Neural progenitor cell (in vitro differentiated cells): ENCODE measurements around the gene CTU1. TPM values are rescaled to one million over a fixed set of nuclear protein-coding genes. Genes with fewer than 3 reads are reported as not detected.
"Not testable (repeated sequence)": the region's sequence is repeated elsewhere in the genome, so short reads cannot be mapped to it uniquely, and the experiment has no call there.

Experiments
- DNase-seq: peaks from one replicate; pipeline ENCODE4 v3.0.0-alpha.2; 2016; ENCODE audit warnings: low spot score
- H2AFZ ChIP-seq: fragments of 200-600 bp; sonication (generic); replicated peaks from 2 replicates; pipeline ENCODE4 v1.6.1; 2016; ENCODE audit warnings: antibody characterized with exemption
- H3F3A ChIP-seq: fragments of 200-600 bp; sonication (generic); 2 replicates; pipeline ENCODE4 v1.6.1; 2016; ENCODE audit warnings: antibody characterized with exemption, low read depth
- H3K27ac ChIP-seq: fragments of 200-600 bp; sonication (generic); 2 replicates; pipeline ENCODE4 v1.5.1; 2016; ENCODE audit warnings: mild to moderate bottlenecking
- H3K27me3 ChIP-seq: fragments of 200-600 bp; sonication (generic); 2 replicates; pipeline ENCODE4 v1.6.1; 2016; ENCODE audit warnings: mild to moderate bottlenecking, moderate library complexity
- H3K36me3 ChIP-seq: fragments of 200-600 bp; sonication (generic); 2 replicates; pipeline ENCODE4 v1.5.1; 2016
- H3K4me1 ChIP-seq: fragments of 200-600 bp; sonication (generic); 2 replicates; pipeline ENCODE4 v1.6.1; 2016; ENCODE audit warnings: mixed run types
- H3K4me2 ChIP-seq: fragments of 200-600 bp; sonication (generic); 2 replicates; pipeline ENCODE4 v1.6.1; 2016
- H3K4me3 ChIP-seq: fragments of 200-600 bp; sonication (generic); 2 replicates; pipeline ENCODE4 v1.5.1; 2016
- H3K79me2 ChIP-seq: fragments of 200-600 bp; sonication (generic); 2 replicates; pipeline ENCODE4 v1.6.1; 2016; ENCODE audit warnings: low read depth
- H3K9ac ChIP-seq: fragments of 200-600 bp; sonication (generic); 2 replicates; pipeline ENCODE4 v1.6.1; 2016
- H3K9me3 ChIP-seq: fragments of 200-600 bp; sonication (generic); 2 replicates; pipeline ENCODE4 v1.5.1; 2016; ENCODE audit warnings: low read depth
- H4K20me1 ChIP-seq: fragments of 200-600 bp; sonication (generic); 2 replicates; pipeline ENCODE4 v1.6.1; 2016; ENCODE audit warnings: low read depth
- H3K27ac Mint-ChIP-seq: 3 replicates; pipeline ENCODE4 v1.8.0; 2021; ENCODE audit warnings: mixed read lengths
- H3K27me3 Mint-ChIP-seq: 2 replicates; pipeline ENCODE4 v1.8.0; 2022; ENCODE audit warnings: low read depth, mild to moderate bottlenecking, inconsistent platforms, moderate library complexity, mixed read lengths; ENCODE audit not compliant: insufficient read depth
- H3K36me3 Mint-ChIP-seq: 3 replicates; pipeline ENCODE4 v1.8.0; 2021; ENCODE audit warnings: mixed read lengths
- H3K4me1 Mint-ChIP-seq: 3 replicates; pipeline ENCODE4 v1.8.0; 2021; ENCODE audit warnings: mixed read lengths
- H3K4me3 Mint-ChIP-seq: 3 replicates; pipeline ENCODE4 v1.8.0; 2021; ENCODE audit warnings: mild to moderate bottlenecking, moderate library complexity, mixed read lengths
- H3K9me3 Mint-ChIP-seq: 3 replicates; pipeline ENCODE4 v1.8.0; 2020; ENCODE audit warnings: mixed read lengths
- EZH2 ChIP-seq: fragments of 200-600 bp; sonication (generic); IDR thresholded peaks from 2 replicates; pipeline ENCODE4 v1.6.1; 2017; ENCODE audit warnings: antibody characterized with exemption, mild to moderate bottlenecking, moderate library complexity
- EZH2phosphoT487 ChIP-seq: fragments of 200-600 bp; sonication (generic); IDR thresholded peaks from 2 replicates; pipeline ENCODE4 v1.6.1; 2017; ENCODE audit warnings: antibody characterized with exemption
- total RNA-seq: library from RNA; depleted of rRNA; stranded (reverse); fragments of >200 nt; gene quantifications from 2 replicates; pipeline ENCODE4 v1.2.3, GENCODE V29; 2015; ENCODE audit warnings: low replicate concordance
- TF ChIP-seq, protein P1 (sequence below): fragments of 200-600 bp; sonication (generic); IDR thresholded peaks from 2 replicates; pipeline ENCODE4 v1.5.1; 2017; ENCODE audit warnings: antibody characterized with exemption, mild to moderate bottlenecking

The CTU1 gene
- total RNA-seq, 1 donor from 2014 or later, result 0.24 TPM

- no peak for DNase-seq
- no peaks in the 10 kb centered on the region for H3K9me3 ChIP-seq
- H3K36me3 ChIP-seq, result no peaks in the 10 kb centered on the region
- H3K79me2 ChIP-seq, result no peaks in the 10 kb centered on the region
- H4K20me1 ChIP-seq, result no peaks in the 10 kb centered on the region
- H3K4me1 ChIP-seq, result no peaks in the 10 kb centered on the region
- peaks cover 9% of the 10 kb centered on the region for H3K27me3 Mint-ChIP-seq
- H3K4me3 Mint-ChIP-seq, result no peak overlapping the region
- H2AFZ ChIP-seq, result no peak overlapping the region
- no peak for TF ChIP-seq EZH2
- TF ChIP-seq EZH2phosphoT487, result no peak
- TF ChIP-seq, protein P1, sequence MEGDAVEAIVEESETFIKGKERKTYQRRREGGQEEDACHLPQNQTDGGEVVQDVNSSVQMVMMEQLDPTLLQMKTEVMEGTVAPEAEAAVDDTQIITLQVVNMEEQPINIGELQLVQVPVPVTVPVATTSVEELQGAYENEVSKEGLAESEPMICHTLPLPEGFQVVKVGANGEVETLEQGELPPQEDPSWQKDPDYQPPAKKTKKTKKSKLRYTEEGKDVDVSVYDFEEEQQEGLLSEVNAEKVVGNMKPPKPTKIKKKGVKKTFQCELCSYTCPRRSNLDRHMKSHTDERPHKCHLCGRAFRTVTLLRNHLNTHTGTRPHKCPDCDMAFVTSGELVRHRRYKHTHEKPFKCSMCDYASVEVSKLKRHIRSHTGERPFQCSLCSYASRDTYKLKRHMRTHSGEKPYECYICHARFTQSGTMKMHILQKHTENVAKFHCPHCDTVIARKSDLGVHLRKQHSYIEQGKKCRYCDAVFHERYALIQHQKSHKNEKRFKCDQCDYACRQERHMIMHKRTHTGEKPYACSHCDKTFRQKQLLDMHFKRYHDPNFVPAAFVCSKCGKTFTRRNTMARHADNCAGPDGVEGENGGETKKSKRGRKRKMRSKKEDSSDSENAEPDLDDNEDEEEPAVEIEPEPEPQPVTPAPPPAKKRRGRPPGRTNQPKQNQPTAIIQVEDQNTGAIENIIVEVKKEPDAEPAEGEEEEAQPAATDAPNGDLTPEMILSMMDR, result no peak
- H3K27me3 ChIP-seq, result no peaks in the 10 kb centered on the region
- H3K4me2 ChIP-seq, result no peak overlapping the region
- H3K4me1 Mint-ChIP-seq, result peaks cover 7% of the 10 kb centered on the region
- no peak overlapping the region for H3K9ac ChIP-seq
- no peak overlapping the region for H3K27ac ChIP-seq
- H3K9me3 Mint-ChIP-seq, result no peaks in the 10 kb centered on the region
- no peak overlapping the region for H3K4me3 ChIP-seq
- H3K27ac Mint-ChIP-seq, result no peak overlapping the region
- H3K36me3 Mint-ChIP-seq, result no peaks in the 10 kb centered on the region
- no peaks in the 10 kb centered on the region for H3F3A ChIP-seq
Observed at GRCh38 chr19:51145916-51146493, 37.8 kb upstream of the CTU1 start.

DNA sequence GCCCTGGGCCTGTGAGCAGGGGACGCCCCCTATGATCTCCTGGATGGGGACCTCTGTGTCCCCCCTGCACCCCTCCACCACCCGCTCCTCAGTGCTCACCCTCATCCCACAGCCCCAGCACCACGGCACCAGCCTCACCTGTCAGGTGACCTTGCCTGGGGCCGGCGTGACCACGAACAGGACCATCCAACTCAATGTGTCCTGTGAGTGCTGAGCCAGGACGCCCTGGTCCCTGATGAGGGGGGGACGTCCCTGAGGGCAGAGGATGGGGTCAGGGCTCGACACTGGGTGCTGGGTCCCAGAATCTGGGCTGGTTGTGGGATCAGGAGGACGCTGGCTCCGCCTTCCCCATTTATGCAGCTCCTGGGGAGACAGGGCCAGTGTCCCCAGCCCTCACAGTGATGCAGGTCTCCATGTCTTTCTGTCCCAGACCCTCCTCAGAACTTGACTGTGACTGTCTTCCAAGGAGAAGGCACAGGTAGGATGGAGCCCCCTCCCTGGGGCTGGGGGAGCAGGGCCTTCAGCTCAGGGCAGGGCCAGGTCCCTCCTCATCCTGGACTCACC, 36.4 kb upstream of the CTU1 start:
- no peak overlapping the region for H3K27ac Mint-ChIP-seq
- no peaks in the 10 kb centered on the region for H3K36me3 Mint-ChIP-seq
- H3K27me3 ChIP-seq, result no peaks in the 10 kb centered on the region
- peaks cover 4% of the 10 kb centered on the region for H3K4me1 ChIP-seq
- peaks cover 18% of the 10 kb centered on the region for H3K4me1 Mint-ChIP-seq
- no peaks in the 10 kb centered on the region for H3K79me2 ChIP-seq
- no peak overlapping the region for H2AFZ ChIP-seq
- no peak overlapping the region for H3K4me2 ChIP-seq
- no peaks in the 10 kb centered on the region for H3K9me3 ChIP-seq
- H4K20me1 ChIP-seq, result no peaks in the 10 kb centered on the region
- H3K36me3 ChIP-seq, result no peaks in the 10 kb centered on the region
- no peak overlapping the region for H3K9ac ChIP-seq
- no peak overlapping the region for H3K27ac ChIP-seq
- DNase-seq, result no peak
- TF ChIP-seq EZH2phosphoT487 (no peak), EZH2 (no peak)
- TF ChIP-seq, protein P1, result no peak
- no peak overlapping the region for H3K4me3 Mint-ChIP-seq
- no peaks in the 10 kb centered on the region for H3F3A ChIP-seq
- H3K4me3 ChIP-seq, result no peak overlapping the region
- H3K9me3 Mint-ChIP-seq, result no peaks in the 10 kb centered on the region
- H3K27me3 Mint-ChIP-seq, result peaks cover 9% of the 10 kb centered on the region

DNA sequence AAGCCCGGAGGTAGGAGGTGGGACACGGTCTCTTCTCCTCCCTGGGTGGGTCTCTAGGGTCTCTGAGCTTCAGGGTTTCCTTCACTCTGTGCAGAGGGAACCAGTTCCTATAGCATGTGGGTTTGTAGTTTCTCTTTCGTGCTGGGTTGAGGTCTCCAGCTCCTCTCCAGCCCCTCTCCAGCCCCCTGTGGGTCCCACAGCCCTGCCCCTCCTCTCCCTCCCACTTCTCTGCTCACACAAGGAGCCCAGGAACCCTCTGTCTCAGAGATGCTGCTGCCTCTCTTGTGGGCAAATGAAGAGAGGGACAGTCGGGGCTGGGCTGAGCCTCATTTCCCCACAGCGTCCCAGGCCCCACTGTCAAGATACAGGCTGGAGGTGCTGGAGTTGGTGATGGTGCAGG, 35.3 kb upstream of the CTU1 start:
- TF ChIP-seq EZH2 (no peak), EZH2phosphoT487 (no peak)
- TF ChIP-seq, protein P1, result no peak
- Histone ChIP-seq H3K4me2 (no peak overlapping the region), H3K4me1 (peaks cover 4% of the 10 kb centered on the region), H3K9me3 (no peaks in the 10 kb centered on the region), H3K79me2 (no peaks in the 10 kb centered on the region), H3F3A (no peaks in the 10 kb centered on the region), H3K27ac (no peak overlapping the region), H3K9ac (no peak overlapping the region), H3K36me3 (no peaks in the 10 kb centered on the region), H2AFZ (no peak overlapping the region), H3K4me3 (no peak overlapping the region), H4K20me1 (no peaks in the 10 kb centered on the region), H3K27me3 (no peaks in the 10 kb centered on the region)
- H3K27me3 Mint-ChIP-seq, result peaks cover 4% of the 10 kb centered on the region
- no peaks in the 10 kb centered on the region for H3K9me3 Mint-ChIP-seq
- DNase-seq, result no peak
- H3K4me3 Mint-ChIP-seq, result no peak overlapping the region
- H3K36me3 Mint-ChIP-seq, result no peaks in the 10 kb centered on the region
- peak overlapping the region; percentile 30 for H3K27ac Mint-ChIP-seq
- H3K4me1 Mint-ChIP-seq, result peaks cover 22% of the 10 kb centered on the region

DNA sequence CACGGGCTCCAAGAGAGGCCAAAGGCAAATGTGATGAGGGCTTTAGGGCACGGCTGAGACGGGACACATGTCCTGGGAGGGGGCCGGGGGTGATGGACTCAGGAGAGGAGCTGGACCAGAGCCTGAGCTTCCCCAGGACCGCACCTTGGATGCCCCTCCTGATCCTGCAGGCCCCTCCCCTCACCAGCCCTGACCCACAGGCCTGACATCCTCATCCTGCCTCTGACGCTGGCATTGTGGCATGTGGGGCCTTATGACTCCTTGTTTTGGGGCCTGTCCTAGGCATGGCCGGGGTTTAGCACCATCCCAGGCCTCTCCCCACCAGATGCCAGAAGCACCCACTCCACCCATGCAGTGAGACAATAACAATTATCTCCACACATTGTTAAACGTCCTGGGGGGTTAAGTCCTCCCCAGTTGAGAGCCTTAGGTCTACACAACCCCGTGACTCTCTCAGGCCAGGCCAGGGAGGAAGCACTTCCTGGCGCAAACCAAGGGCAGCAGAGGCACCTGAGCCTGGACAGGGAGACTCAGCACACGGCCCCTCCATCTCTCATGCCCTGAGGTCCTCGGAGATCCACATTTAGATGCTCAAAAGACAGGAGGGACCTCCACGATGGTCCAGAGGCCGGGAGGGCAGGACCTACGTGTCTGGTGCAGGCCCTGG, 34.7 kb upstream of the CTU1 start:
- H3K4me3 ChIP-seq, H2AFZ ChIP-seq, H3K36me3 ChIP-seq, H3K4me3 Mint-ChIP-seq, H3K27me3 ChIP-seq, H3K27ac ChIP-seq, H3K4me1 ChIP-seq, H3K9ac ChIP-seq, H3K9me3 Mint-ChIP-seq, H3F3A ChIP-seq, H3K79me2 ChIP-seq, H3K27me3 Mint-ChIP-seq, H3K27ac Mint-ChIP-seq, H4K20me1 ChIP-seq, DNase-seq, H3K9me3 ChIP-seq, H3K4me2 ChIP-seq, H3K36me3 Mint-ChIP-seq: not testable (repeated sequence)
- H3K4me1 Mint-ChIP-seq, result peaks cover 22% of the 10 kb centered on the region
